H9 (cell line): Measurements from ENCODE around the gene GUCY1A1. TPM values are rescaled to one million over a fixed set of nuclear protein-coding genes. Genes with fewer than 3 reads are reported as not detected.

Experiments
- DNase-seq: peaks from one replicate; pipeline ENCODE4 v3.0.0-alpha.2; 2017
- H2AFZ ChIP-seq: one replicate; pipeline ENCODE4 v1.6.1; 2013; ENCODE audit warnings: mild to moderate bottlenecking, low read length, control low read depth, moderate library complexity
- H2AK5ac ChIP-seq: 2 replicates; pipeline ENCODE4 v1.6.1; 2013; ENCODE audit warnings: low read length, control low read depth, mixed read lengths; ENCODE audit not compliant: insufficient read length
- H2BK120ac ChIP-seq: one replicate; pipeline ENCODE4 v1.6.1; 2013; ENCODE audit warnings: low read depth, mild to moderate bottlenecking, low read length, control low read depth, inconsistent platforms; ENCODE audit not compliant: poor library complexity, severe bottlenecking
- H2BK12ac ChIP-seq: 2 replicates; pipeline ENCODE4 v1.6.1; 2013; ENCODE audit warnings: low read length, control low read depth, mixed read lengths, low read depth; ENCODE audit not compliant: insufficient read length
- H2BK15ac ChIP-seq: 2 replicates; pipeline ENCODE4 v1.6.1; 2013; ENCODE audit warnings: low read depth, low read length, control low read depth
- H2BK20ac ChIP-seq: one replicate; pipeline ENCODE4 v1.6.1; 2013; ENCODE audit warnings: low read depth, mild to moderate bottlenecking, low read length, control low read depth, inconsistent platforms; ENCODE audit not compliant: poor library complexity, severe bottlenecking
- H2BK5ac ChIP-seq: 2 replicates; pipeline ENCODE4 v1.6.1; 2013; ENCODE audit warnings: low read length, control low read depth, mixed read lengths; ENCODE audit not compliant: insufficient read length
- H3K14ac ChIP-seq: 2 replicates; pipeline ENCODE4 v1.6.1; 2013; ENCODE audit warnings: low read length, control low read depth; ENCODE audit not compliant: insufficient read depth
- H3K18ac ChIP-seq: 2 replicates; pipeline ENCODE4 v1.6.1; 2013; ENCODE audit warnings: low read depth, mild to moderate bottlenecking, mixed read lengths, low read length, control low read depth; ENCODE audit not compliant: insufficient read length
- H3K23ac ChIP-seq: 2 replicates; pipeline ENCODE4 v1.6.1; 2013; ENCODE audit warnings: low read length, control low read depth, mixed read lengths, low read depth; ENCODE audit not compliant: insufficient read length
- H3K23me2 ChIP-seq: 2 replicates; pipeline ENCODE4 v1.6.1; 2013; ENCODE audit warnings: low read depth, mild to moderate bottlenecking, mixed read lengths, low read length, control low read depth; ENCODE audit not compliant: insufficient read length, poor library complexity, severe bottlenecking
- H3K27ac ChIP-seq: 2 replicates; pipeline ENCODE4 v1.5.1; 2013; ENCODE audit warnings: low read length, control low read depth, mixed read lengths, low read depth; ENCODE audit not compliant: insufficient read length
- H3K27me3 ChIP-seq: 2 replicates; pipeline ENCODE4 v1.6.1; 2013; ENCODE audit warnings: low read length, control low read depth, inconsistent platforms; ENCODE audit not compliant: insufficient read depth
- H3K4ac ChIP-seq: 2 replicates; pipeline ENCODE4 v1.6.1; 2013; ENCODE audit warnings: low read depth, mild to moderate bottlenecking, control low read depth, inconsistent platforms, low read length, moderate library complexity
- H3K4me1 ChIP-seq: 2 replicates; pipeline ENCODE4 v1.6.1; 2013; ENCODE audit warnings: low read length, control low read depth, inconsistent platforms; ENCODE audit not compliant: insufficient read depth
- H3K4me2 ChIP-seq: 2 replicates; pipeline ENCODE4 v1.6.1; 2013; ENCODE audit warnings: low read length, control low read depth, mixed read lengths; ENCODE audit not compliant: insufficient read length, insufficient read depth
- H3K56ac ChIP-seq: 2 replicates; pipeline ENCODE4 v1.6.1; 2013; ENCODE audit warnings: low read depth, mild to moderate bottlenecking, mixed read lengths, low read length, control low read depth; ENCODE audit not compliant: insufficient read length
- H3K79me1 ChIP-seq: 2 replicates; pipeline ENCODE4 v1.6.1; 2013; ENCODE audit warnings: low read depth, mild to moderate bottlenecking, moderate library complexity, low read length, control low read depth, inconsistent platforms; ENCODE audit not compliant: insufficient read depth, poor library complexity, severe bottlenecking
- H3K79me2 ChIP-seq: 2 replicates; pipeline ENCODE4 v1.6.1; 2013; ENCODE audit warnings: low read length, control low read depth, inconsistent platforms; ENCODE audit not compliant: insufficient read depth
- H3K9ac ChIP-seq: 2 replicates; pipeline ENCODE4 v1.6.1; 2013; ENCODE audit warnings: low read length, control low read depth, mixed read lengths; ENCODE audit not compliant: insufficient read length; ENCODE audit errors: extremely low read depth
- H3K9me3 ChIP-seq: one replicate; pipeline ENCODE4 v1.6.1; 2013; ENCODE audit warnings: low read depth, low read length, inconsistent platforms; ENCODE audit not compliant: control insufficient read depth
- H3T11ph ChIP-seq: one replicate; pipeline ENCODE4 v1.6.1; 2013; ENCODE audit warnings: mild to moderate bottlenecking, low read length, control low read depth, inconsistent platforms
- H4K20me1 ChIP-seq: one replicate; pipeline ENCODE4 v1.6.1; 2013; ENCODE audit not compliant: control insufficient read depth, insufficient read length, insufficient read depth
- H4K5ac ChIP-seq: 2 replicates; pipeline ENCODE4 v1.6.1; 2013; ENCODE audit warnings: low read depth, mild to moderate bottlenecking, mixed read lengths, low read length, control low read depth; ENCODE audit not compliant: insufficient read length
- H4K8ac ChIP-seq: replicated peaks from 2 replicates; pipeline ENCODE4 v1.6.1; 2013; ENCODE audit warnings: low read length, control low read depth, mixed read lengths, low read depth; ENCODE audit not compliant: insufficient read length
- H4K91ac ChIP-seq: 2 replicates; pipeline ENCODE4 v1.6.1; 2013; ENCODE audit warnings: low read depth, mild to moderate bottlenecking, moderate library complexity, mixed read lengths, low read length, control low read depth; ENCODE audit not compliant: insufficient read length
- H3K27ac Mint-ChIP-seq, 3 experiments: 2 replicates in 2 of 3; 3 replicates in 1 of 3; pipeline ENCODE4 v1.8.0; 2020 to 2021; ENCODE audit warnings: mixed read lengths in 3 of 3, mild to moderate bottlenecking in 1 of 3, moderate library complexity in 1 of 3
- H3K27me3 Mint-ChIP-seq: 2 replicates; pipeline ENCODE4 v1.8.0; 2021; ENCODE audit warnings: low read depth, mild to moderate bottlenecking, moderate library complexity, mixed read lengths
- H3K36me3 Mint-ChIP-seq, 3 experiments: 2 replicates in 2 of 3; 3 replicates in 1 of 3; pipeline ENCODE4 v1.8.0; 2020 to 2021; ENCODE audit warnings: low read depth in 3 of 3, mixed read lengths in 3 of 3; ENCODE audit not compliant: insufficient read depth in 1 of 3
- H3K4me1 Mint-ChIP-seq, 2 experiments: 2 replicates each; pipeline ENCODE4 v1.8.0; 2020; ENCODE audit warnings: mixed read lengths in 2 of 2
- H3K4me3 Mint-ChIP-seq, 2 experiments: 2 replicates in 1 of 2; 3 replicates in 1 of 2; pipeline ENCODE4 v1.8.0; 2020 to 2021; ENCODE audit warnings: mild to moderate bottlenecking in 2 of 2, mixed read lengths in 2 of 2, moderate library complexity in 1 of 2
- H3K9me3 Mint-ChIP-seq, 2 experiments: 2 replicates in 1 of 2; 3 replicates in 1 of 2; pipeline ENCODE4 v1.8.0; 2020; ENCODE audit warnings: mild to moderate bottlenecking in 2 of 2, mixed read lengths in 2 of 2, moderate library complexity in 1 of 2
- CTCF ChIP-seq: fragments of 200-600 bp; sonication (generic); conservative IDR thresholded peaks from 3 replicates; pipeline ENCODE4 v1.8.0; 2021; ENCODE audit warnings: antibody characterized with exemption, mild to moderate bottlenecking
- WGBS: extraction: QIAGEN DNeasy Blood & Tissue Kit; methylation state at CpG from one replicate; pipeline ENCODE4 v1.1.7; 2013; ENCODE audit warnings: missing lambda C conversion rate, low lambda C conversion rate, mixed read lengths; ENCODE audit not compliant: insufficient read length; ENCODE audit errors: extremely low coverage; 5-methylcytosine and 5-hydroxymethylcytosine counted together
- total RNA-seq: library from RNA; stranded (reverse); gene quantifications from 2 replicates; pipeline ENCODE4 v1.2.1, GENCODE V29; 2021

Gene GUCY1A1
- total RNA-seq, 1 experiment from 2014 or later: not detected

GRCh38 chr4:155659176-155659575, 7.5 kb upstream of the GUCY1A1 start:
- H3K18ac ChIP-seq: no peak overlapping the region
- no peak overlapping the region for H3K23ac ChIP-seq
- Mint-ChIP-seq H3K4me1 (peaks cover 0 to 4% of the 10 kb centered on the region in 2 experiments; a peak in 1 of 4 replicates), H3K27ac (no peak overlapping the region), H3K27me3 (peaks cover 77% of the 10 kb centered on the region), H3K4me3 (no peak overlapping the region), H3K9me3 (no peaks in the 10 kb centered on the region; a peak in 3 of 5 replicates), H3K36me3 (no peaks in the 10 kb centered on the region)
- H3K27me3 ChIP-seq: no peaks in the 10 kb centered on the region
- no peak overlapping the region for H2BK5ac ChIP-seq
- no peak overlapping the region for H2AK5ac ChIP-seq
- no peak for DNase-seq
- no peak overlapping the region for H3K4me2 ChIP-seq
- no peak overlapping the region for H3K27ac ChIP-seq
- H2BK12ac ChIP-seq: no peak overlapping the region
- H3K9ac ChIP-seq: no peak overlapping the region
- H3K4ac ChIP-seq: no peak overlapping the region
- H3K56ac ChIP-seq: no peak overlapping the region
- H2BK120ac ChIP-seq: no peak overlapping the region
- H3K79me2 ChIP-seq: no peaks in the 10 kb centered on the region
- H3K4me1 ChIP-seq: peaks cover 4% of the 10 kb centered on the region; the same call in 1 of the 2 replicates
- H4K91ac ChIP-seq: no peak overlapping the region
- TF ChIP-seq CTCF: no peak
- H2BK20ac ChIP-seq: no peak overlapping the region
- no peak overlapping the region for H3T11ph ChIP-seq
- no peaks in the 10 kb centered on the region for H3K9me3 ChIP-seq
- no peak overlapping the region for H4K8ac ChIP-seq
- no peaks in the 10 kb centered on the region for H3K79me1 ChIP-seq
- no CpG with 5 or more reads among the region's 1 CpG for WGBS
- no peak overlapping the region for H2BK15ac ChIP-seq
- H4K20me1 ChIP-seq: no peaks in the 10 kb centered on the region
- H2AFZ ChIP-seq: no peak overlapping the region
- no peak overlapping the region for H4K5ac ChIP-seq
- H3K14ac ChIP-seq: no peak overlapping the region
- H3K23me2 ChIP-seq: no peaks in the 10 kb centered on the region
